ENCODE measurements around the gene KANSL1. TPM values are rescaled to one million over a fixed set of nuclear protein-coding genes. Genes with fewer than 3 reads are reported as not detected.

KANSL1 gene
- total RNA-seq, 1 donor from 2014 or later = 136 TPM

- Mint-ChIP-seq H3K9me3 (no peaks in the 10 kb centered on the region), H3K27ac (no peak overlapping the region), H3K27me3 (ENCODE audit: insufficient read depth, low read depth) (no peaks in the 10 kb centered on the region), H3K4me1 (peaks cover 14% of the 10 kb centered on the region), H3K36me3 (peaks cover 40% of the 10 kb centered on the region), H3K4me3 (no peak overlapping the region)
- Histone ChIP-seq H3K9ac (no peak overlapping the region), H2AFZ (replicated peaks) (no peak overlapping the region), H3K36me3 (peaks cover 29% of the 10 kb centered on the region), H3K4me2 (no peak overlapping the region), H3K4me1 (peaks cover 12% of the 10 kb centered on the region), H3K4me3 (no peak overlapping the region), H3F3A (ENCODE audit: low read depth) (peaks cover 12% of the 10 kb centered on the region), H3K79me2 (ENCODE audit: low read depth) (peaks cover 29% of the 10 kb centered on the region), H3K9me3 (ENCODE audit: low read depth) (no peaks in the 10 kb centered on the region), H4K20me1 (ENCODE audit: low read depth) (peaks cover 43% of the 10 kb centered on the region), H3K27me3 (no peaks in the 10 kb centered on the region), H3K27ac (no peak overlapping the region)
- DNase-seq (ENCODE audit: low spot score) = peak; percentile 81
- TF ChIP-seq EZH2 (IDR thresholded peaks at IDR 0.05) = no peak
- TF ChIP-seq CTCF (IDR thresholded peaks at IDR 0.05) = peak; percentile 82
- TF ChIP-seq EZH2phosphoT487 (IDR thresholded peaks at IDR 0.05) = no peak
Observed at GRCh38 chr17:46044286-46044928, 148.8 kb downstream of the KANSL1 start.

GRCh38 chr17:46043606-46044005, 149.6 kb downstream of the KANSL1 start:
- H3K4me2 ChIP-seq = no peak overlapping the region
- H3K27ac ChIP-seq = peak overlapping the region; percentile 32
- no peak for DNase-seq (ENCODE audit: low spot score)
- H3K27me3 ChIP-seq = no peaks in the 10 kb centered on the region
- Mint-ChIP-seq H3K27me3 (ENCODE audit: insufficient read depth, low read depth) (no peaks in the 10 kb centered on the region), H3K9me3 (no peaks in the 10 kb centered on the region), H3K4me3 (no peak overlapping the region), H3K27ac (no peak overlapping the region), H3K36me3 (peaks cover 40% of the 10 kb centered on the region), H3K4me1 (peaks cover 14% of the 10 kb centered on the region)
- H3K9me3 ChIP-seq (ENCODE audit: low read depth) = no peaks in the 10 kb centered on the region
- H3K79me2 ChIP-seq (ENCODE audit: low read depth) = peaks cover 29% of the 10 kb centered on the region
- H3K4me3 ChIP-seq = no peak overlapping the region
- H3K4me1 ChIP-seq = peaks cover 12% of the 10 kb centered on the region
- peaks cover 12% of the 10 kb centered on the region for H3F3A ChIP-seq (ENCODE audit: low read depth)
- no peak overlapping the region for H3K9ac ChIP-seq
- H3K36me3 ChIP-seq = peaks cover 25% of the 10 kb centered on the region
- H2AFZ ChIP-seq (replicated peaks) = no peak overlapping the region
- TF ChIP-seq CTCF (IDR thresholded peaks at IDR 0.05) (no peak), EZH2 (IDR thresholded peaks at IDR 0.05) (no peak), EZH2phosphoT487 (IDR thresholded peaks at IDR 0.05) (no peak)
- H4K20me1 ChIP-seq (ENCODE audit: low read depth) = peaks cover 43% of the 10 kb centered on the region

GRCh38 chr17:46042925-46043324, 150.3 kb downstream of the KANSL1 start:
- peaks cover 12% of the 10 kb centered on the region for H3F3A ChIP-seq (ENCODE audit: low read depth)

More at GRCh38 chr17:46042925-46043324, 150.3 kb downstream of the KANSL1 start:
- Histone ChIP-seq H2AFZ (replicated peaks) (no peak overlapping the region), H3K27ac (peak overlapping the region; percentile 32), H3K4me3 (no peak overlapping the region), H4K20me1 (ENCODE audit: low read depth) (peaks cover 40% of the 10 kb centered on the region), H3K36me3 (peaks cover 23% of the 10 kb centered on the region), H3K79me2 (ENCODE audit: low read depth) (peaks cover 32% of the 10 kb centered on the region), H3K27me3 (no peaks in the 10 kb centered on the region), H3K9ac (no peak overlapping the region), H3K4me1 (peaks cover 12% of the 10 kb centered on the region), H3K9me3 (ENCODE audit: low read depth) (no peaks in the 10 kb centered on the region), H3K4me2 (no peak overlapping the region)
- DNase-seq (ENCODE audit: low spot score) = no peak
- Mint-ChIP-seq H3K4me3 (no peak overlapping the region), H3K4me1 (peaks cover 14% of the 10 kb centered on the region), H3K9me3 (no peaks in the 10 kb centered on the region), H3K36me3 (peaks cover 43% of the 10 kb centered on the region), H3K27me3 (ENCODE audit: insufficient read depth, low read depth) (no peaks in the 10 kb centered on the region), H3K27ac (no peak overlapping the region)
- TF ChIP-seq EZH2 (IDR thresholded peaks at IDR 0.05) (no peak), CTCF (IDR thresholded peaks at IDR 0.05) (no peak), EZH2phosphoT487 (IDR thresholded peaks at IDR 0.05) (no peak)
